ENCODE results near the gene ASS1.

ASS1 gene

DNA sequence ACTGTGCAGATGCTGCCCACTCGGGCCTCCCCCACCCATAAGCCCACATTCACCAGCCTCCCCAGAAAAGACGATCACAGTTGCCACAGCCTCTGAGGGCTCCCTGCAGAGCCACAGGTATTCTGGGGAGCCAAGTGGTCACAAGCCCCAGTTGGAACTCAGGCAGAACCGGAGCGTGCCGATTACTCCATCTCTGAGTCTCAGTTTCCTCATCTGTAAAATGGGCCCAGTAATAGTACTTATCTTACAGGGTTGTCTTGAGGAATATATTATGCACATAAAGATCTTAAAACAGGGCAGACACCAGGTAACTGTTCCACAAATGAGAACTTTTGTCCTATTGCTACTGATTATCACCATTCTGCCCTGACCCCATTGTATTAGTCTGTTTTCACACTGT, 77.0 kb downstream of the ASS1 start:
- Histone ChIP-seq H3K4me3 (ENCODE audit: extremely low read depth, insufficient read depth, low read length, poor library complexity, severe bottlenecking) (no peak overlapping the region), H3K36me3 (ENCODE audit: control insufficient read depth, insufficient read depth, low read length) (no peaks in the 10 kb centered on the region), H3K9me3 (ENCODE audit: control insufficient read depth, low read length) (no peaks in the 10 kb centered on the region), H3K27ac (ENCODE audit: low read depth, low read length, severe bottlenecking) (no peak overlapping the region), H3K4me1 (ENCODE audit: control insufficient read depth, insufficient read depth, low read length, poor library complexity, severe bottlenecking) (peaks cover 5% of the 10 kb centered on the region)
- WGBS, 2 experiments (ENCODE audit: insufficient coverage in 2 of 2): 100% methylated on average over 2 to 3 of the region's 5 CpGs

DNA sequence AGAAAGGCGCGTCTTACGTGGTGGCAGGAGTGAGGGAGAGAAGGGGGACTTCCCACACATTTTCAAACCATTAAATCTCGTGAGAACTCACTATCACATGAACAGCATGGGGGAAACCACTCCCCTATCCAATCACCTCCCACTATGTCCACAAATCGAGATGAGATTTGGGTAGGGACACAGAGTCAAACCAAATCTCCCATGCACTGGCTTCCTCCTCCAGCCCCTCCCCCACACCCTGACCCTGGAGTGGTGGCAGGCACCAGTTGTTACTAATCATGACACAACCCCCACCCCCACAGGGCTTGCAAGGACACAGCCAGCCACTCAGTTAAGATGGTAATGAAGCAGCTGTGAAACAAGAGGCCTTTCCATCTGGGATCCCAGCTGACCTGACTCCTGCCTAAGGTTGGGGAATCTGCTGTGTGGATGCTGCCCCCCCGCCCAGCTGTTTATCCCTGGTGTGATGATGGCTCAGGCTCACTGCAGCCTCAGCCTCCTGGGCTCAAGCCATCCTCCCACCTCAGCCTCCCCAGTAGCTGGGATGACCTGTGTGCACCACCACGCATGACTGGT, 77.6 kb downstream of the ASS1 start:
- H3K36me3 ChIP-seq (ENCODE audit: control insufficient read depth, insufficient read depth, low read length): no peaks in the 10 kb centered on the region
- H3K27ac ChIP-seq (ENCODE audit: low read depth, low read length, severe bottlenecking): no peak overlapping the region
- 84 to 86% methylated on average over 2 of the region's 7 CpGs for WGBS, 2 experiments (ENCODE audit: insufficient coverage in 2 of 2)
- H3K4me3 ChIP-seq (ENCODE audit: extremely low read depth, insufficient read depth, low read length, poor library complexity, severe bottlenecking): no peak overlapping the region
- H3K9me3 ChIP-seq (ENCODE audit: control insufficient read depth, low read length): no peaks in the 10 kb centered on the region
- H3K4me1 ChIP-seq (ENCODE audit: control insufficient read depth, insufficient read depth, low read length, poor library complexity, severe bottlenecking): peaks cover 5% of the 10 kb centered on the region

DNA sequence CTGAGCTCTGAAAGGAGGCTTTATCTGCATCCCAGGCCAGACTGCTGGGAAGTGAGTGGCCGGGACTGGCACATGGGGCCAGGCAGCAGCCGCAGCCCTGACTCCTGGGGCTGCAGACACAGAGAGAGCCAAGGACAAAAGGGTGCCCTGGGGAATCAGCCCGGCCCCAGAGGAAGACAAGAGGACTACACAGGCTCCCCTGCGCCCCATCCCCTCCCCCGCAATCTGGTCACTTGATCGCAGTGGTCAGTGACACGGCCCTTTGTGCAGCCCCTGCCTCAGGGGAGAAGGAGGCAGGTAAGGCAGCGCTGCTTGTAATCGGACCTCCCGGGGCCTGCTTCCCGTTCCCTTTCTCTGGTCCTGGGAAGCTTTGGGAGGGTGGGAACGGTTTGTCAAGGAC, 79.2 kb downstream of the ASS1 start:
- Histone ChIP-seq H3K4me3 (ENCODE audit: extremely low read depth, insufficient read depth, low read length, poor library complexity, severe bottlenecking) (no peak overlapping the region), H3K9me3 (ENCODE audit: control insufficient read depth, low read length) (no peaks in the 10 kb centered on the region), H3K4me1 (ENCODE audit: control insufficient read depth, insufficient read depth, low read length, poor library complexity, severe bottlenecking) (peaks cover 5% of the 10 kb centered on the region), H3K36me3 (ENCODE audit: control insufficient read depth, insufficient read depth, low read length) (no peaks in the 10 kb centered on the region), H3K27ac (ENCODE audit: low read depth, low read length, severe bottlenecking) (no peak overlapping the region)
- 43 to 47% methylated on average over 9 to 10 of the region's 12 CpGs for WGBS, 2 experiments (ENCODE audit: insufficient coverage in 2 of 2)

DNA sequence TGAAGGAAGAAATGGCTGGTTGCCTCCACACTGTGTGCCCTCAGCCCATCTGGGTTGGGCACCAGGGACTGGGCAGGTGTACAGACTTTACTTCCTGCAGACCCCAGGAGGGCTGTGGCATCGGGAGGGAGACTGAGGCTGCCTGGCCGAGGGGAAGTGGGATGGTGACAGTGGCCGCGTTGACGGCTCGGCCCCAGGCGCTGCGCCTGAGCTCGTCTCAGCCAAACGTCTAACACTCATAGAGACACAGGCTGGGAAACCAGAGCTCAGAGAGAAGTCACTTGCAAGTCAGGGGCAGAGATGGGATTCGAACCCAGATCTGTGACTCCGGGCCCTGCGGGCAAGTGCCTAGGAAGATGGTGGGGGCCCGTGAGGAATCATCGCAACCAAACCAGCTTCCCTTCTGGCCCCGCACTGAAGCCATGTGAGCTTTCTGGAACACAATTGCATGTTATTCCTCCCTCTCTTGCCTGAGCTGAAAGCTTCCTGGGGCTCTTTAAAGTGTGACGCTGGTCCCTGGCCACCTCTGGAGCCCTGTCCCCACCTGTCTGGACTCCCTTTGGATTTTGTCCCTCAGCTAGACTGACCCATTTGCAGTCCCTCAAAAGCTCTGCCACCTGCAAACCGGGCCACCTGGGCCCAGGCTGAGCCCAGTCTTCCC, 81.6 kb downstream of the ASS1 start:
- no peak overlapping the region for H3K4me3 ChIP-seq (ENCODE audit: extremely low read depth, insufficient read depth, low read length, poor library complexity, severe bottlenecking)
- H3K36me3 ChIP-seq (ENCODE audit: control insufficient read depth, insufficient read depth, low read length): no peaks in the 10 kb centered on the region
- WGBS, 2 experiments (ENCODE audit: insufficient coverage in 2 of 2): 83 to 88% methylated on average over 16 to 17 of the region's 18 CpGs

DNA sequence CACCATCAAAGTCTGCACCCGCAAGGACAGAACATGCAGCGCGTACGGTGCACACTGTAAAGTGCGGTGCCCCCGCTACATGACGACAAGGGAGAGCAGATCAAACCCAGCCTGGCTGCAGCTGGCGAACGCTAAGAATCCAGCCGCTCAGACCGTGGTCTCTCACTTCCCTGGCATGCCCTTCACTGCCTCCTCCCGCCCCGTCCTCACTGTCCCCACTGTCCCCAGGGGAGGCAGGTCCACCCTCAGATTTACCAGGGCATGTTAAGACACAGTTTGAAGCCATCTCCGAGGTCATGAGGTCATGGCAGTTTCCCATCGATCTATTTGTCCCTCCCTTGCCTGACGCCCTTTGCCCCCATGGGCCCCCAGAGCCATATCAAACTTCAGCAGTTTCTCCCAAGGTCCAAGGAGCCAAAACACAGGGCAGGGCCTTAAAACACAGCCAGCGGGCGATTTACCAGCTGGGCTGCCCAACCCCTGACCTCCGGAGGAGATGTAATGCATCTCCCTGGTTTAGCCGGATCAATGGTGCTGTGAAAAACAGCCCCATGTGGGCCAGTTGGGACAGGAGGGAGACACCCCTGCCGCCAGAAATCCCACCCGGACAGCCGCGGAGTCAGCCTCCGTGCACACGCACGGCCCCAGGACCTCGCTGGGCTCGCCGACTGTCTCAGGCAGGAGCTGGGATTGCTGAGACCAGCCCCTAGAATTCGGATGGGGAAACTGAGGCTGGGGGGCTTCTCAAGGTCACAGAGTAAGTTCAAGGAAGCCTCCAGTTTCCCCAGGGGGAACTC, 82.3 kb downstream of the ASS1 start:
- Histone ChIP-seq H3K4me3 (ENCODE audit: extremely low read depth, insufficient read depth, low read length, poor library complexity, severe bottlenecking) (no peak overlapping the region), H3K36me3 (ENCODE audit: control insufficient read depth, insufficient read depth, low read length) (no peaks in the 10 kb centered on the region), H3K4me1 (ENCODE audit: control insufficient read depth, insufficient read depth, low read length, poor library complexity, severe bottlenecking) (peaks cover 5% of the 10 kb centered on the region), H3K9me3 (ENCODE audit: control insufficient read depth, low read length) (no peaks in the 10 kb centered on the region), H3K27ac (ENCODE audit: low read depth, low read length, severe bottlenecking) (no peak overlapping the region)
- 91% methylated on average over 30 of the region's 31 CpGs for WGBS, 2 experiments (ENCODE audit: insufficient coverage in 2 of 2)

More for the DNA sequence above, 81.6 kb downstream of the ASS1 start:
- H3K27ac ChIP-seq (ENCODE audit: low read depth, low read length, severe bottlenecking): no peak overlapping the region
- H3K9me3 ChIP-seq (ENCODE audit: control insufficient read depth, low read length): no peaks in the 10 kb centered on the region
- H3K4me1 ChIP-seq (ENCODE audit: control insufficient read depth, insufficient read depth, low read length, poor library complexity, severe bottlenecking): peaks cover 5% of the 10 kb centered on the region

DNA sequence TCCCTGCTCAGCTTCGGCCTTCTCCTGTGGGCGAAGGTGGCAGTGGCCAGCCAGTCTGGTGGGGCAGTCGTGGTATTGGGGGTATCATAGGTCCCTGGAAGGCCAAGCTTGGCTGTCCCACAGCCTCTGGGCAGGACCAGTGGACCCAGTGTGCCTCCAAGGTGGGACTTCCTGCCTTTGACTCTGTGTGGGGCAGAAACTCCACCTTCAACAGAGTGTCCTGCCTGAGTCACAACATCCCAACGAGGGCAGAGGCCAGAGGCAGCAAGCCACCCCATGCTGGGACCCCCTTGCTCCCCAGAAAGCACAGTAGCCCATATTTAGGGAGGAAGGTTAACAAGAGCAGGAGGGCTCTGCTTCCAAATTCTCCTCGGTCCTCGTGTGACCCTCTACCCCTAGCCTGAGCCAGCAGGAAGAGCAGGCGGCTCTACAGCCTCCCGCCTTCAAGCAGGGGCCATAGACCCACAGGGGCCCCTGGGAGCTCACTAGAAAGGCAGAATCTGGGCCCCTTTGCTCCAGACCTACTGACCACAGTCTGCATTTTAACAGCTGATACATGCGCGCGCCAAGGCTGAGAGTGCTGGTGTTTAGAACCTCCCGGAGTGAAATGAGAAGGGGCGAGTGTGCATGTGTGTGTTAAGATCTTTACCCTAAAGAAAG, 83.0 kb downstream of the ASS1 start:
- Histone ChIP-seq H3K27ac (ENCODE audit: low read depth, low read length, severe bottlenecking) (no peak overlapping the region), H3K4me3 (ENCODE audit: extremely low read depth, insufficient read depth, low read length, poor library complexity, severe bottlenecking) (no peak overlapping the region), H3K4me1 (ENCODE audit: control insufficient read depth, insufficient read depth, low read length, poor library complexity, severe bottlenecking) (peaks cover 5% of the 10 kb centered on the region), H3K9me3 (ENCODE audit: control insufficient read depth, low read length) (no peaks in the 10 kb centered on the region), H3K36me3 (ENCODE audit: control insufficient read depth, insufficient read depth, low read length) (no peaks in the 10 kb centered on the region)
- WGBS, 2 experiments (ENCODE audit: insufficient coverage in 2 of 2): 90 to 95% methylated on average over 7 to 11 of the region's 13 CpGs

DNA sequence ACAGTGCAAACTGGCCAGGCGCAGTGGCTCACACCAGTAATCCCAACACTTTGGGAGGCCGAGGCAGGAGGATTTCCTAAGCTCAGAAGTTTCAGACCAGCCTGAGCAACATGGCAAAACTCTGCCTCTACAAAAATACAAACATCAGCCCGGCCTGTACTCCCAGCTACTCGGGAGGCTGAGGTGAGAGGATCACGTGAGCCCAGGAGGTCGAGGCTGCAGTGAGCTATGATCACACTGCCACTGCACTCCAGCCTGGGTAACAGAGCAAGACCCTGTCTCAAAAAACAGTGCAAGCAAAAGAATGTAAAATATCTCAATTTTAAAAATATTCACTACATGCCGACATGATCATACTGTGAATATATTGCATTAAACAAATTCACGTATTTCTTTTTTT, 83.9 kb downstream of the ASS1 start:
- 84 to 98% methylated on average over 4 to 5 of the region's 8 CpGs for WGBS, 2 experiments (ENCODE audit: insufficient coverage in 2 of 2)
- no peak overlapping the region for H3K27ac ChIP-seq (ENCODE audit: low read depth, low read length, severe bottlenecking)

DNA sequence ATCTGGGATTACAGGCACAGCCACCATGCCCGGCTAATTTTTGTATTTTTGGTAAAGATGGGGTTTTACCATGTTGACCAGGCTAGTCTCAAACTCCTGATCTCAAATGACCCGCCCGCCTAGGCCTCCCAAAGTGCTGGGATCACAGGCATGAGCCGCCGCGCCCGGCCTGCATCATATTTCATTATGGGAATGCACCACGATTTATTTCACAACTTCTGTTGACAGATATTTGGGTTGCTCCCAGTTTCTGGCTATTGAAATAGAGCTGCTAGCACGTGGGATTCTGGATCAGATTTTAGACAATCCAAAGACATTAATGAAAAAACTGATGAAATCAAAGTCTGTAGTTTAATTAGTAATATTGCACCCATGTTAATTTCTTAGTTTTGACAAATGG, 86.2 kb downstream of the ASS1 start:
- no peaks in the 10 kb centered on the region for H3K36me3 ChIP-seq (ENCODE audit: control insufficient read depth, insufficient read depth, low read length)
- H3K4me1 ChIP-seq (ENCODE audit: control insufficient read depth, insufficient read depth, low read length, poor library complexity, severe bottlenecking): peaks cover 7% of the 10 kb centered on the region
- H3K9me3 ChIP-seq (ENCODE audit: control insufficient read depth, low read length): no peaks in the 10 kb centered on the region
- 97 to 98% methylated on average over 7 to 8 of the region's 9 CpGs for WGBS, 2 experiments (ENCODE audit: insufficient coverage in 2 of 2)
- no peak overlapping the region for H3K27ac ChIP-seq (ENCODE audit: low read depth, low read length, severe bottlenecking)
- H3K4me3 ChIP-seq (ENCODE audit: extremely low read depth, insufficient read depth, low read length, poor library complexity, severe bottlenecking): no peak overlapping the region

More for the DNA sequence above, 83.9 kb downstream of the ASS1 start:
- no peaks in the 10 kb centered on the region for H3K9me3 ChIP-seq (ENCODE audit: control insufficient read depth, low read length)
- H3K4me3 ChIP-seq (ENCODE audit: extremely low read depth, insufficient read depth, low read length, poor library complexity, severe bottlenecking): no peak overlapping the region
- H3K36me3 ChIP-seq (ENCODE audit: control insufficient read depth, insufficient read depth, low read length): no peaks in the 10 kb centered on the region
- H3K4me1 ChIP-seq (ENCODE audit: control insufficient read depth, insufficient read depth, low read length, poor library complexity, severe bottlenecking): peaks cover 3% of the 10 kb centered on the region

DNA sequence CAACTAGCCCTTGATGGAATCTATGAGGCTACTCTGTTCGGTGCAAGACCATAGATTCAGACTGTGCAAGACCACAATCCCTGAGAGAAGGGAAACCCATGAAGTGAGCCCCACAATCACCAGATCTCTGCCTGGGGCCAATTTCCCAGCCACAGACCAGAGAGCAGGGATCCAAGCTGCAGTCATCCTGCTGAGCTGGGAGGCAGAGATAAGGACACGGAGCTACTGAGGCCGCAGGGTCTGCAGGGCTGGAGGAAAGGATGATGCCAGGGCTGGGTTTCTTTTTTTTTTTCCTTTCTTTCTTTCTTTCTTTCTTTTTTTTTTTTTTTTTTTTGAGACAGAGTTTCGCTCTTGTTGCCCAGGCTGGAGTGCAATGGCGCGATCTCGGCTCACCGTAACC, 86.9 kb downstream of the ASS1 start:
- no peak overlapping the region for H3K27ac ChIP-seq (ENCODE audit: low read depth, low read length, severe bottlenecking)
- H3K9me3 ChIP-seq (ENCODE audit: control insufficient read depth, low read length): no peaks in the 10 kb centered on the region
- no peak overlapping the region for H3K4me3 ChIP-seq (ENCODE audit: extremely low read depth, insufficient read depth, low read length, poor library complexity, severe bottlenecking)
- WGBS, 2 experiments (ENCODE audit: insufficient coverage in 2 of 2): 94 to 100% methylated on average over 1 of the region's 8 CpGs
- peaks cover 7% of the 10 kb centered on the region for H3K4me1 ChIP-seq (ENCODE audit: control insufficient read depth, insufficient read depth, low read length, poor library complexity, severe bottlenecking)
- no peaks in the 10 kb centered on the region for H3K36me3 ChIP-seq (ENCODE audit: control insufficient read depth, insufficient read depth, low read length)

DNA sequence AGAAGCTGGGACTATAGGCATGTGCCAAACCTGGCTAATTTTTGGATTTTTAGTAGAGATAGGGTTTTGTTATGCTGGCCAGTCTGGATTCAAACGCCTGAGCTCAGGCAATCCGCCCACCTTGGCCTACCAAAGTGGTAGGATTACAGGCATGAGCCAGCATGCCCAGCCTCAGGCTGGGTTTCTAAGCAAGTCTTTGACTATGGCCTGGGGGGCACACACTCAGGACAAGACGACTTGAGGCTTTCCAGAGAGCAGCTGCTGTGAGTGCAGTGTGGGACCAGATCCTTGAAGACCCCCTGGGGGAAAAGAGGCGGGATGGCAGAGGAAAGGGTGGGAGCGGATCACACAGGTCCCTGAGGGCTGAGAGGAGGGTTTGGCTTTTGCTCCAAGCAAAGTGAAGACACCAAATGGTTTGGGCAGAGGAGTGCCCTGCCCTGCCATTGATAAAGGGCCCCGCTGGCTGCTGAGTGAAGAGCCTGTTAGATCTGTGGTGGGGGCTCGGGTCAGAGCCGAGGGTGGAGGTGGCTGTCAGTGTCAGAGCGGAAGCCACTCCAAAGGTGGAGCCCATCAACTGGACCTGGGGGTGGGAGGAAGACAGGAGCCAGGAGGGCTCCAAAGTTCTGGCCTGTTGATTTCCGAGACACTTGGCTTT, 87.8 kb downstream of the ASS1 start:
- H3K27ac ChIP-seq (ENCODE audit: low read depth, low read length, severe bottlenecking): no peak overlapping the region
- peaks cover 12% of the 10 kb centered on the region for H3K4me1 ChIP-seq (ENCODE audit: control insufficient read depth, insufficient read depth, low read length, poor library complexity, severe bottlenecking)
- no peaks in the 10 kb centered on the region for H3K9me3 ChIP-seq (ENCODE audit: control insufficient read depth, low read length)
- 82 to 86% methylated on average over 7 to 10 of the region's 10 CpGs for WGBS, 2 experiments (ENCODE audit: insufficient coverage in 2 of 2)
- no peaks in the 10 kb centered on the region for H3K36me3 ChIP-seq (ENCODE audit: control insufficient read depth, insufficient read depth, low read length)
- no peak overlapping the region for H3K4me3 ChIP-seq (ENCODE audit: extremely low read depth, insufficient read depth, low read length, poor library complexity, severe bottlenecking)
